ENCODE measurements around the gene SGCA. TPM values are rescaled to one million over a fixed set of nuclear protein-coding genes. Genes with fewer than 3 reads are reported as not detected.

Gene SGCA
- total and polyA plus RNA-seq, 2 of the 13 experiments (the other 11 are each of a cell fraction or from before 2014, with no cell fraction given), result not detected

GRCh38 chr17:50165066-50165465 is 739 bp upstream of the SGCA start:
- Histone ChIP-seq H3K9ac (ENCODE audit: insufficient read depth, low read depth, low read length) (no peak overlapping the region), H3K79me2 (ENCODE audit: insufficient read depth, low read length) (no peaks in the 10 kb centered on the region), H3K36me3 (replicated peaks in 1 of 2; ENCODE audit: control insufficient read depth in 1 of 2, insufficient read depth in 2 of 2, low read length in 2 of 2) (no peaks in the 10 kb centered on the region), H3K27me3 (ENCODE audit: control insufficient read depth in 1 of 2, insufficient read depth in 2 of 2, low read length in 2 of 2) (peaks cover 11 to 70% of the 10 kb centered on the region in 2 experiments; a peak in 3 of 5 replicates), H2AFZ (ENCODE audit: low read length) (no peak overlapping the region), H3K27ac (ENCODE audit: extremely low read length, insufficient read depth, low read length) (no peak overlapping the region), H3K4me3 (replicated peaks in 1 of 3; ENCODE audit: insufficient read depth in 1 of 3, low read depth in 2 of 3, low read length in 3 of 3) (no peak overlapping the region), H3K4me1 (ENCODE audit: insufficient read depth, low read length) (peaks cover 15% of the 10 kb centered on the region), H4K20me1 (ENCODE audit: insufficient read depth, low read length) (no peaks in the 10 kb centered on the region), H3K4me2 (ENCODE audit: low read depth, low read length) (no peak overlapping the region), H3K9me3 (ENCODE audit: low read length) (no peaks in the 10 kb centered on the region)
- 39% methylated on average over 9 of the region's 9 CpGs for WGBS (ENCODE audit: low lambda C conversion rate)
- TF ChIP-seq ZBTB3 (CRISPR knock-in tag; IDR thresholded peaks at IDR 0.05; ENCODE audit: borderline replicate concordance, low read depth) (no peak), SRSF9 (IDR thresholded peaks at IDR 0.05; ENCODE audit: borderline replicate concordance, insufficient read depth, low read depth, low read length, poor library complexity, severe bottlenecking) (no peak), ETV5 (CRISPR knock-in tag; IDR thresholded peaks at IDR 0.05; ENCODE audit: borderline replicate concordance) (no peak), SRSF1 (optimal IDR thresholded peaks at IDR 0.05; ENCODE audit: low read depth, low read length) (no peak), RBM22 (optimal IDR thresholded peaks at IDR 0.05; ENCODE audit: low read length) (no peak)
- ChIA-PET CTCF (ENCODE audit: low intra/inter-chr PET ratio, low total read pairs) (no interaction called here), POLR2A (no interaction called here)
- BruUV-seq (replicated peaks), result no TSS peak
- no peak for FAIRE-seq
- intact Hi-C loops (cut with micrococcal nuclease; ENCODE audit: unreplicated experiment) (no loop called here), in situ Hi-C loops (cut with HindIII; ENCODE audit: extremely low pct_ligation_motif_present, low pct_unique_long_range_greater_than_20kb) (no loop called here)
- no peak for ATAC-seq
- no peak for DNase-seq (ENCODE audit: low spot score)

GRCh38 chr17:50165466-50165865 is 339 bp upstream of the SGCA start:
- 11% methylated on average over 3 of the region's 3 CpGs for WGBS (ENCODE audit: low lambda C conversion rate)
- ChIA-PET CTCF (ENCODE audit: low intra/inter-chr PET ratio, low total read pairs) (no interaction called here), POLR2A (no interaction called here)
- peaks cover 15% of the 10 kb centered on the region for H3K4me1 ChIP-seq (ENCODE audit: insufficient read depth, low read length)
- H2AFZ ChIP-seq (ENCODE audit: low read length), result no peak overlapping the region
- ATAC-seq (no peak), FAIRE-seq (no peak), DNase-seq (ENCODE audit: low spot score) (no peak)
- intact Hi-C loops (cut with micrococcal nuclease; ENCODE audit: unreplicated experiment) (no loop called here), in situ Hi-C loops (cut with HindIII; ENCODE audit: extremely low pct_ligation_motif_present, low pct_unique_long_range_greater_than_20kb) (no loop called here)
- no peaks in the 10 kb centered on the region for H3K36me3 ChIP-seq (replicated peaks in 1 of 2; ENCODE audit: control insufficient read depth in 1 of 2, insufficient read depth in 2 of 2, low read length in 2 of 2)
- no TSS peak for BruUV-seq (replicated peaks)
- H3K4me3 ChIP-seq (replicated peaks in 1 of 3; ENCODE audit: insufficient read depth in 1 of 3, low read depth in 2 of 3, low read length in 3 of 3), result no peak overlapping the region
- H4K20me1 ChIP-seq (ENCODE audit: insufficient read depth, low read length), result no peaks in the 10 kb centered on the region
- H3K4me2 ChIP-seq (ENCODE audit: low read depth, low read length), result no peak overlapping the region
- no peak overlapping the region for H3K27ac ChIP-seq (ENCODE audit: extremely low read length, insufficient read depth, low read length)
- H3K9me3 ChIP-seq (ENCODE audit: low read length), result no peaks in the 10 kb centered on the region
- H3K9ac ChIP-seq (ENCODE audit: insufficient read depth, low read depth, low read length), result no peak overlapping the region
- H3K27me3 ChIP-seq (ENCODE audit: control insufficient read depth in 1 of 2, insufficient read depth in 2 of 2, low read length in 2 of 2), result peaks cover 11 to 67% of the 10 kb centered on the region in 2 experiments; a peak in 3 of 5 replicates
- H3K79me2 ChIP-seq (ENCODE audit: insufficient read depth, low read length), result no peaks in the 10 kb centered on the region
- no peak for TF ChIP-seq ZFP1 (CRISPR knock-in tag; IDR thresholded peaks at IDR 0.05)
- TF ChIP-seq RBM22 (optimal IDR thresholded peaks at IDR 0.05; ENCODE audit: low read length), result no peak
- no peak for TF ChIP-seq ATF7-NPFF (CRISPR knock-in tag; IDR thresholded peaks at IDR 0.05; ENCODE audit: low read depth)
- no peak for TF ChIP-seq SATB2 (CRISPR knock-in tag; IDR thresholded peaks at IDR 0.05)
- no peak for TF ChIP-seq CSRNP1 (CRISPR knock-in tag; IDR thresholded peaks at IDR 0.05)
- no peak for TF ChIP-seq SUZ12 (IDR thresholded peaks at IDR 0.05; ENCODE audit: low read depth, low read length)
- TF ChIP-seq ZFP36L1 (CRISPR knock-in tag; IDR thresholded peaks at IDR 0.05), result no peak
- no peak for TF ChIP-seq ZBTB46 (CRISPR knock-in tag; IDR thresholded peaks at IDR 0.05; ENCODE audit: borderline replicate concordance)
- TF ChIP-seq FUBP1 (CRISPR knock-in tag; IDR thresholded peaks at IDR 0.05; ENCODE audit: borderline replicate concordance), result no peak
